ENCODE measurements around the gene INTS11. TPM values are rescaled to one million over a fixed set of nuclear protein-coding genes. Genes with fewer than 3 reads are reported as not detected.
A peak's percentile ranks its signal among the peaks of the same experiment; 100 is the strongest.

The INTS11 gene
- total and polyA plus RNA-seq, 9 of the 15 experiments (the other 6 are each of a cell fraction or from before 2014, with no cell fraction given) = 3.6 to 183 (median 110) TPM

- TF ChIP-seq TARDBP (IDR thresholded peaks at IDR 0.05) (no peak), RUNX1 (IDR thresholded peaks at IDR 0.05; ENCODE audit: low read depth) (no peak), CHAMP1 (IDR thresholded peaks at IDR 0.05) (no peak), L3MBTL2 (IDR thresholded peaks at IDR 0.05) (peak; percentile 89), HMGN3 (IDR thresholded peaks at IDR 0.05; ENCODE audit: borderline replicate concordance, extremely low read depth, insufficient read length, low read depth, low read length) (peak; percentile 11), ZNF830 (CRISPR knock-in tag; IDR thresholded peaks at IDR 0.05) (no peak), TGIF2 (CRISPR knock-in tag; IDR thresholded peaks at IDR 0.05) (no peak), KLF16 (IDR thresholded peaks at IDR 0.05) (no peak), SIRT6 (IDR thresholded peaks at IDR 0.05; ENCODE audit: low read depth, low read length) (no peak), U2AF2 (optimal IDR thresholded peaks at IDR 0.05; ENCODE audit: low read depth, low read length) (no peak), RBM15 (IDR thresholded peaks at IDR 0.05; ENCODE audit: insufficient read depth, low read length) (no peak), SOX6 (IDR thresholded peaks at IDR 0.05) (no peak), ZNF121 (CRISPR knock-in tag; conservative IDR thresholded peaks at IDR 0.05) (no peak), MAFG (tag; conservative IDR thresholded peaks at IDR 0.05) (no peak), ESRRB (CRISPR knock-in tag; IDR thresholded peaks at IDR 0.05; ENCODE audit: borderline replicate concordance) (no peak), PCBP1 (IDR thresholded peaks at IDR 0.05; ENCODE audit: low read depth, low read length, poor library complexity, severe bottlenecking) (no peak), CLOCK (CRISPR knock-in tag; IDR thresholded peaks at IDR 0.05; ENCODE audit: borderline replicate concordance) (no peak), MAZ (CRISPR knock-in tag; conservative IDR thresholded peaks at IDR 0.05 in 1 of 2, IDR thresholded peaks at IDR 0.05 in 1 of 2) (peak; percentile 15 to 66; a peak in 2 of 4 replicates), ZFPM2 (CRISPR knock-in tag; IDR thresholded peaks at IDR 0.05) (no peak), CREM (IDR thresholded peaks at IDR 0.05; ENCODE audit: low read depth) (peak; percentile 6; the same call in 1 of the 2 replicates), SNIP1 (IDR thresholded peaks at IDR 0.05; ENCODE audit: low read depth) (no peak), ILK (tag; IDR thresholded peaks at IDR 0.05; ENCODE audit: borderline replicate concordance, low read depth) (no peak), SRSF1 (IDR thresholded peaks at IDR 0.05; ENCODE audit: low read depth, low read length) (no peak)
Measured at GRCh38 chr1:1293263-1294249, 30.9 kb downstream of the INTS11 start (continued).

Data from K562 (cell line).